IPS-NIHi11 (cell line): ENCODE data around the gene DHX35.

Source experiments
- DNase-seq: peaks from one replicate; pipeline ENCODE4 v3.0.0; 2012; ENCODE audit warnings: mixed read lengths, low spot score

The DHX35 gene

DNA sequence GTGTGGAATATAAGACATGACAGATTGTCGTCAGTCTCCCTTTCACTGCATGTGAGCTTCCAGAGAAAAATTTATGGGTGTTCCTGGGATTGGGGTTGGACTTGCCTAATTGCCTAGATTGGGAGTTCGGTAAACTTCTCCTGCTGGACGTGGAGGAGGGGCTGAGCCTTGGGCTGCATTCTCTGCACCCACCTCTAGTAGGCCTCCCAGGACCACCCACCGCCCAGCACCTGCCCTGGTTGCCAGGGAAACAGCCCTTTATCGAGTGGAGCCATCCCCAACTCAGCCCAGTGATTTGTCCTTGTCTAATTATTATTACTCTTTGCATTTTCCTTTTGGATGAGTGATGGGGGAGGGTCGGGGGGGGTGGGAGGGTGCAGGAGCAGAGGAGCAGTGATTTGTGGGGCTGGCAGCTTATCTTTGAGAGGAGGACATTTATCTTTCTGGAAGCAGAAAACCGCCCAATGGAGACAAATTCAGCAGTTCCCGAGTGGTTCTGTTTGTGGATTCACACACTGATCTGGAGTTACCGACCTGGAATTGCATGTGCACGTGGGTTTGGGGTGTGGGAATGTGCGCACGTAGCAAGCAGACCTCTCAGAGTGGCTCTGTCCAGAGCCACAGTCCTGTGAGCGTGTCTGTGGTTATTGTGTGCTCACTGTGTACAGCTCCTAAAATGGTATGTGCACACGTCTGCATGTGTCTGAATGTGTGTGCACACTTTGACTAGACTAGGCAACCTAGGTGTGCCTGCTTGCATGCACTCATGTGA, 104.5 kb downstream of the DHX35 start:
- DNase-seq: peak; percentile 88

- DNase-seq: no peak
Measured at GRCh38 chr20:39067526-39068216, 105.5 kb downstream of the DHX35 start.

DNA sequence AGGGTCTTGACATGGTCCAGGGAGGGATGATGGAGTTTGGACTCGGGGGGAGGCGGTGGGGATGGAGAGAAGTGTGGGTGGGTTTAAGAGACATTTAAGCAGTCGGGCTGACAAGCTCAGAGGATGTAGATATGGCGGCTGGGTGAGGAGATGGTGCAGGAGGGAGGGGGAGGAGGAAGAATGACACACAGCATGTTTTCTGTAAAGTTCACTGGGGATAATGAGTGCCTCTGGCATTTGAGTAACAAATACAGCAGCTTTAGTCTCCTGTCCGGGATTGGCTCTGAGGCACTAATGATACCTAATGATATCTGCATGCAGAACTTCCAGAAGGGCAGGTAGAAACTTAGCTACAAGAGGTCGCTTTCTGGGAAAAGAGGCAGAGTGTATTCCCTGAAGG, 107.8 kb downstream of the DHX35 start:
- no peak for DNase-seq

DNA sequence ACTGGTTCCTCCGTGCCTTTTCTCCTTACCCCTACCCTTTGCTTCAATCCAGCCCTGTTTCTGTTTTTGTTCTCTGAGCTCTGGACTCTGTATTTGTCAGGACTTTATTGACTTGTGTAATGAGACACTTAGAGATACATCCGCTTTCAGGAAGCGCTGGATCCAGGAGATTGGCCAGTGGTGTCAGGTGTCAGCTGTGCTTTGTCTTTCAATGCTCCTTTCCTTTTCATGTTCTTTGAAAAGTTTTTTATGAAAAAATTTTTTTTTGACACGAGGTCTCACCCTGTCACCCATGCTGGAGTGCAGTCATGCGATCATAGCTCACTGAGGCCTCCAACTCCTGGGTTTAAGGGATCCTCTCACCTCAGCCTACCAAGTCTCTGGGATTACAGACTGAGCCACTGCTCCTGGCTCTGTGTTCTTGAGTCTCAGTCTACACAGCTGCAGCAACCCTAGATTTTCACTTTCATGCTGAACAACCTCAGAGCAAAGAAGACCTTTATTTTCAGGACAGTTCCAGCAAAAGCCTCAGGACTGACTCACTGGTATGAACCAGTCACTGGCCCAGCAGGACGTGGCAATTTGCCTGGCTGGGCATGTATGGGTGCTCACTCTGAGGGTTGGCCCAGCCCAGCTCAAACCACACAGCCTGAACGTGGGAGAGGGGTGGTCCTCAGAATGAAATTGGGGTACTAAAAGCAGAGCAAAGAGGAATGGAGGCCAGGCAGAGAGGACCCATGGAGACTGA, 108.5 kb downstream of the DHX35 start:
- no peak for DNase-seq

- DNase-seq: no peak
Measured at GRCh38 chr20:39072132-39072531, 110.0 kb downstream of the DHX35 start.

GRCh38 chr20:39072653-39073052, 110.5 kb downstream of the DHX35 start:
- no peak for DNase-seq

DNA sequence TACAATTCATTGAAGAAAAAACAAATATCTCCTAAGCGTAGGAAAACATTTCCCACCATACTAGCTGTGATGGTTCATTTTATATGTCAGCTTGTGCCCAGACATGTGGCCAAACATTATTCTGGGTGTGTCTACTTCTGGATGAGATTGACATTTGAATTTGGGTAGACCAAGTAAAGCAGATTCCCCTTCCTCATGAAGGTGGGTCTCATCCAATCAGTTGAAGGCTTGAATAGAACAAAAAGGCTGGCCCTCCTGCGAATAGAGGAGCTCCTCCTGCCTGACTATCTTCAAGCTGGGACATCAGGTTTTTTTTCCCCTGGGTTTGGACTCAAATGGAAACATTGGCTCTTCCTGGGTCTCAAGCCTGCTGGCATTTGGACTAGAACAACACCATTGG, 113.6 kb downstream of the DHX35 start:
- no peak for DNase-seq

- DNase-seq: no peak
Measured at GRCh38 chr20:39076958-39077357, 114.8 kb downstream of the DHX35 start.

- no peak for DNase-seq
Measured at GRCh38 chr20:39080326-39080725, 118.2 kb downstream of the DHX35 start.

- DNase-seq: peak; percentile 91
Measured at GRCh38 chr20:39081255-39081654, 119.1 kb downstream of the DHX35 start.

DNA sequence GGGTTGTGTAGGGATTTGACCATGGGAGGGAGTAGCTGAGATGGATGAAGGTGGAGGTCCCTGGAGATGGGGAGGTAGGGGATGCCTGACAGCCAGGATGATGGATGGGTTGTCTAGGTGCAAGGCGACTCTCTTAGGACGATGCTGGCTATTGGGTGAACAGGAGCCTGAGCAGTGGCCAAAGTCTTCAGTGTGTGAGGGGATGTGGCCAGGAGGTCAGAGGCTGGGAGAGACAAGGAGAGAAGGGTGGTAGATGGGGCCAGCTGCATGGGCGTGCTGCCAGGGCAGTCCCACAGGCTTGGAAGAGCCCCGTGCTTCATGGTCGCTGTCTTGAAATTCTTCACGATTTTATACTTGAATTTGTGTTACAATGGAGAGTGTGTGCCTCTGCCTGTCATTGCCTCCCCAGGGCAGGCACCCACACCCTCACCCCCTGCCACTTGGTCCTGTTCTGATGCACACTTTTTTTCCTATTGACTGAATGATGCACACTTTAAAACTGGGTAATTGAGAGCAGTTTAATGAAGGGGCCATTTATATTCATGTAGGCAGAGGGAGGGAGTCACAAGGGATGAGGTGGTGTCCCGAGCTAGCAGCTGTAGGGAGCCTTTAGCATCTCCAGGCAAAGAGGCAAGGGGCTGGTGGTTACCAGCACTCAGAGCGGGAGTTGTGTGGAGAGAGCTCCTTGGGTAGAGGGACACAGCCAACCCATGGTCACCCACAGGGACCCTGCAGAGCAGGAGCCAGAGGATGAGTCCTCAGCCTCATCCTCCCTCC, 120.7 kb downstream of the DHX35 start:
- DNase-seq: no peak

DNA sequence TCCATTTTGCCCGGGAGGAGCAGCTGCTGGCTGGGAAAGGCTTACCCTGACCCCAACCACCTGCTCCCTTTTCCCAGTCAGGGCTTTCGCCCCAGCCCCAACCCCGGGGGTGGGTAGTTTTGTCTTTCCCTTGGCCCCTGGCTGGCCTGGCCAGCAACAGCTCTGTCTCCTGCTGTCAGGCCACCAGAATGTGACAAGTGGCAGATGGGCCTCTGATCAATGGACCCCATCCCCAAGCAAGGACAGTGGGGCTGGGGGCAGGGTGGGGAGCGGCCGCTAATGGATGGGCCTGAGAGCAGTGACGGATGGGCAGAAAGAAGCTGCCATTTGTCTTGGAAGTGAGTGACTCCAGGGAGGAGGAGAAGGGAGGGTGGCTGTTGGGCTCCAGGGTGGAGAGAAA, 121.6 kb downstream of the DHX35 start:
- DNase-seq: no peak

DNA sequence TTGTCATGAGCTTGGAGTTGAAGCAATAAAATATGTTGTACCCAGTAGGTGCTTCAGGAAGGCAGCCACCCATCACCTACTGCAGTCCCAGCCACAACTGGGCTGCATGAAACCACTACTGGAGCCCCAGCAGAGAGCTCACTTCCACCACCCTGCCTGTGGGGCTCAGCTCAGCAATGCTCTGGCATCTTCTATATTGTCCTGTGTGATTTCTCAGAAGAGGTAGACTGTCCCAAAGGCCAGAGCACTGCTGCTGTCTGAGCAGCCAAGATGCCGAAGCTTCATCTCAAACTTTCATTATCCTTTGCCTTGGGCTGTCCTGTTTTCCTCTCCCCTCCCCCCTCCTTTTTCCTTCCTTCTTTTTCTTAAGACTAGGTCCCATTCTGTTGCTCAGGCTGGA, 126.9 kb downstream of the DHX35 start:
- DNase-seq: no peak
